H1 (cell line): ENCODE data around the gene RAP1B. TPM values are rescaled to one million over a fixed set of nuclear protein-coding genes. Genes with fewer than 3 reads are reported as not detected.

Experiments
- CTCF ChIA-PET: fragments of 300-600 bp; sonication (Branson Sonifier 250); formaldehyde crosslinking; loops from one replicate; lab custom pipeline; 2021; ENCODE audit not compliant: partially characterized antibody; lab: Charles Lee
- POLR2A ChIA-PET: fragments of 300-600 bp; sonication (Branson Sonifier 250); formaldehyde crosslinking; loops from one replicate; lab custom pipeline; 2021; ENCODE audit warnings: inconsistent platforms; ENCODE audit not compliant: partially characterized antibody; lab: Charles Lee
- DNase-seq, 2 experiments: peaks; one replicate each; pipeline versions ENCODE4 v3.0.0 to v3.0.0-alpha.2; 2010 to 2022; ENCODE audit warnings: low spot score in 2 of 2, low read depth in 1 of 2, mixed read lengths in 1 of 2
- FAIRE-seq: peaks from 2 replicates; lab custom pipeline; 2011; peaks lifted over from hg19 to GRCh38; lab: Jason Lieb, UNC
- H2AFZ ChIP-seq: 2 replicates; pipeline ENCODE4 v1.8.1; 2012; ENCODE audit warnings: low read length, inconsistent platforms
- H2AK5ac ChIP-seq: 2 replicates; pipeline ENCODE4 v1.6.1; 2013; ENCODE audit warnings: low read depth, low read length
- H2BK120ac ChIP-seq: replicated peaks from 2 replicates; pipeline ENCODE3; 2013; ENCODE audit warnings: low read depth, low read length, inconsistent platforms
- H2BK12ac ChIP-seq: 2 replicates; pipeline ENCODE4 v1.6.1; 2013; ENCODE audit warnings: low read depth, low read length
- H2BK15ac ChIP-seq: 2 replicates; pipeline ENCODE4 v1.6.1; 2013; ENCODE audit warnings: low read length
- H2BK20ac ChIP-seq: 2 replicates; pipeline ENCODE4 v1.6.1; 2013; ENCODE audit warnings: low read length
- H2BK5ac ChIP-seq: 2 replicates; pipeline ENCODE4 v1.6.1; 2013; ENCODE audit warnings: low read depth, low read length
- H3K14ac ChIP-seq: 2 replicates; pipeline ENCODE4 v1.6.1; 2013; ENCODE audit warnings: inconsistent platforms; ENCODE audit not compliant: insufficient read length
- H3K18ac ChIP-seq: 2 replicates; pipeline ENCODE4 v1.6.1; 2013; ENCODE audit warnings: low read length; ENCODE audit errors: extremely low read depth
- H3K23ac ChIP-seq: 2 replicates; pipeline ENCODE4 v1.6.1; 2013; ENCODE audit warnings: inconsistent platforms; ENCODE audit not compliant: insufficient read length
- H3K23me2 ChIP-seq: 2 replicates; pipeline ENCODE4 v1.6.1; 2013; ENCODE audit warnings: low read depth, low read length
- H3K27ac ChIP-seq: 2 replicates; pipeline ENCODE4 v1.6.1; 2011; ENCODE audit warnings: low read depth, low read length, inconsistent platforms
- H3K27me3 ChIP-seq, 4 experiments: replicated peaks in 1 of 4; 1 replicate in 1 of 4; 2 replicates in 3 of 4; pipeline versions ENCODE4 v1.6.1 to v1.8.1; 2011 to 2013; ENCODE audit warnings: low read length in 3 of 4, mild to moderate bottlenecking in 3 of 4, inconsistent platforms in 2 of 4, mixed read lengths in 2 of 4, moderate library complexity in 1 of 4; ENCODE audit not compliant: control insufficient read depth in 3 of 4, insufficient read depth in 3 of 4; ENCODE audit errors: extremely low read depth in 1 of 4
- H3K36me3 ChIP-seq, 4 experiments: 2 replicates each; pipeline versions ENCODE4 v1.6.1 to v1.8.1; 2011 to 2013; ENCODE audit warnings: mild to moderate bottlenecking in 4 of 4, low read length in 3 of 4, moderate library complexity in 2 of 4, control low read depth in 1 of 4, inconsistent platforms in 1 of 4; ENCODE audit not compliant: insufficient read depth in 4 of 4, control insufficient read depth in 2 of 4
- H3K4ac ChIP-seq: replicated peaks from 2 replicates; pipeline ENCODE3; 2013; ENCODE audit warnings: low read length, low read depth, mixed read lengths, inconsistent platforms; ENCODE audit not compliant: insufficient read length
- H3K4me1 ChIP-seq, 4 experiments: replicated peaks in 1 of 4; 1 replicate in 1 of 4; 2 replicates in 3 of 4; pipeline versions ENCODE4 v1.6.1 to v1.8.1; 2011 to 2013; ENCODE audit warnings: low read length in 3 of 4, inconsistent platforms in 2 of 4, mixed read lengths in 1 of 4; ENCODE audit not compliant: insufficient read depth in 4 of 4, control insufficient read depth in 3 of 4
- H3K4me2 ChIP-seq, 2 experiments: 2 replicates each; pipeline versions ENCODE4 v1.6.1 to v1.8.1; 2011 to 2013; ENCODE audit warnings: low read depth in 2 of 2, low read length in 2 of 2, control low read depth in 1 of 2, inconsistent platforms in 1 of 2, mild to moderate bottlenecking in 1 of 2; ENCODE audit not compliant: insufficient read depth in 1 of 2
- H3K4me3 ChIP-seq, 4 experiments: fragments of 200-600, 300-600 bp in 1 of 4; sonication (generic), shearing (Covaris generic), sonication (Bioruptor Twin) in 1 of 4; 2 replicates each; pipeline versions ENCODE4 v1.5.1 to v1.8.1; 2011 to 2016; ENCODE audit warnings: low read length in 4 of 4, low read depth in 3 of 4, control low read depth in 2 of 4, inconsistent platforms in 2 of 4, mild to moderate bottlenecking in 2 of 4, mixed read lengths in 1 of 4, moderate library complexity in 1 of 4; ENCODE audit not compliant: insufficient read depth in 2 of 4; ENCODE audit errors: extremely low read depth in 1 of 4
- H3K56ac ChIP-seq: replicated peaks from 2 replicates; pipeline ENCODE3; 2013; ENCODE audit warnings: low read depth, mild to moderate bottlenecking, mixed read lengths, low read length, inconsistent platforms; ENCODE audit not compliant: insufficient read length
- H3K79me1 ChIP-seq: 2 replicates; pipeline ENCODE4 v1.6.1; 2013; ENCODE audit warnings: low read depth, low read length, control low read depth
- H3K79me2 ChIP-seq, 2 experiments: 2 replicates each; pipeline versions ENCODE4 v1.6.1 to v1.8.1; 2012 to 2013; ENCODE audit warnings: low read length in 2 of 2, mild to moderate bottlenecking in 2 of 2, inconsistent platforms in 1 of 2; ENCODE audit not compliant: insufficient read depth in 2 of 2, control insufficient read depth in 1 of 2
- H3K9ac ChIP-seq, 4 experiments: replicated peaks in 1 of 4; 1 replicate in 1 of 4; 2 replicates in 3 of 4; pipeline versions ENCODE4 v1.6.1 to v1.8.1; 2011 to 2013; ENCODE audit warnings: low read depth in 3 of 4, low read length in 3 of 4, control low read depth in 2 of 4, mild to moderate bottlenecking in 2 of 4, moderate library complexity in 2 of 4, inconsistent platforms in 1 of 4; ENCODE audit errors: extremely low read depth in 1 of 4
- H3K9me3 ChIP-seq, 2 experiments: 2 replicates each; pipeline versions ENCODE4 v1.6.1 to v1.8.1; 2012 to 2013; ENCODE audit warnings: mild to moderate bottlenecking in 2 of 2, moderate library complexity in 2 of 2, control low read depth in 1 of 2, inconsistent platforms in 1 of 2, low read depth in 1 of 2, low read length in 1 of 2, mixed read lengths in 1 of 2; ENCODE audit not compliant: insufficient read depth in 2 of 2
- H4K20me1 ChIP-seq, 2 experiments: replicated peaks in 1 of 2; 2 replicates each; pipeline versions ENCODE3 to v1.8.1; 2011 to 2013; ENCODE audit warnings: inconsistent platforms in 2 of 2, low read length in 2 of 2, mild to moderate bottlenecking in 1 of 2; ENCODE audit not compliant: insufficient read depth in 2 of 2, control insufficient read depth in 1 of 2
- H4K5ac ChIP-seq: 2 replicates; pipeline ENCODE4 v1.6.1; 2013; ENCODE audit warnings: low read length, low read depth, mixed read lengths, inconsistent platforms; ENCODE audit not compliant: insufficient read length
- H4K8ac ChIP-seq: 2 replicates; pipeline ENCODE4 v1.8.0; 2013; ENCODE audit warnings: mild to moderate bottlenecking, moderate library complexity, low read length, inconsistent platforms; ENCODE audit not compliant: insufficient read depth; ENCODE audit errors: extremely low read depth
- H4K91ac ChIP-seq: replicated peaks from 2 replicates; pipeline ENCODE3; 2013; ENCODE audit warnings: low read length, mixed read lengths, inconsistent platforms; ENCODE audit not compliant: insufficient read length
- BACH1 ChIP-seq: IDR thresholded peaks from 2 replicates; pipeline ENCODE4 v1.6.1; 2012; ENCODE audit warnings: low read length, improper control_type of control experiment
- CBX5 ChIP-seq: fragments of 300-800, 300-1000 bp; sonication (generic); IDR thresholded peaks from 2 replicates; pipeline ENCODE4 v1.7.1; 2016; ENCODE audit warnings: antibody characterized with exemption, low read length, low read depth
- CHD1 ChIP-seq: IDR thresholded peaks from 2 replicates; pipeline ENCODE4 v1.6.1; 2012; ENCODE audit warnings: low read depth, low read length, improper control_type of control experiment
- CTBP2 ChIP-seq: IDR thresholded peaks from 2 replicates; pipeline ENCODE4 v1.7.0; 2011; ENCODE audit warnings: borderline replicate concordance, mild to moderate bottlenecking, moderate library complexity, mixed read lengths, low read length; ENCODE audit not compliant: insufficient read depth, insufficient read length
- EP300 ChIP-seq, 2 experiments: IDR thresholded peaks; 1 replicate in 1 of 2; 2 replicates in 1 of 2; pipeline ENCODE4 v1.6.1; 2011 to 2012; ENCODE audit warnings: low read depth in 2 of 2, low read length in 2 of 2, mild to moderate bottlenecking in 2 of 2, borderline replicate concordance in 1 of 2, inconsistent platforms in 1 of 2, moderate library complexity in 1 of 2
- EZH2 ChIP-seq: fragments of 200-600 bp; sonication (generic); IDR thresholded peaks from 2 replicates; pipeline ENCODE4 v1.7.1; 2012; ENCODE audit warnings: low read depth, mild to moderate bottlenecking, moderate library complexity, low read length, inconsistent platforms; ENCODE audit not compliant: severe bottlenecking
- POLR2A ChIP-seq, 2 experiments: IDR thresholded peaks; 1 replicate in 1 of 2; 2 replicates in 1 of 2; pipeline ENCODE4 v1.6.1; 2011; ENCODE audit warnings: low read depth in 2 of 2, low read length in 2 of 2, mild to moderate bottlenecking in 2 of 2; ENCODE audit errors: control extremely low read depth in 1 of 2
- POU5F1 ChIP-seq: IDR thresholded peaks from 2 replicates; pipeline ENCODE4 v1.6.1; 2011; ENCODE audit warnings: low read depth, mild to moderate bottlenecking, low read length, moderate library complexity
- RAD21 ChIP-seq, 2 experiments: IDR thresholded peaks in 1 of 2; conservative IDR thresholded peaks in 1 of 2; 2 replicates each; pipeline ENCODE4 v1.6.1; 2011; ENCODE audit warnings: low read depth in 2 of 2, low read length in 2 of 2, improper control_type of control experiment in 1 of 2, inconsistent platforms in 1 of 2, mild to moderate bottlenecking in 1 of 2, moderate library complexity in 1 of 2
- SAP30 ChIP-seq: fragments of 300-600 bp; sonication (generic); IDR thresholded peaks from 2 replicates; pipeline ENCODE4 v1.7.1; 2012; ENCODE audit warnings: low read length, moderate library complexity, mild to moderate bottlenecking, inconsistent platforms; ENCODE audit not compliant: insufficient read depth, insufficient replicate concordance
- TAF7 ChIP-seq: optimal IDR thresholded peaks from 2 replicates; pipeline ENCODE3; 2011; ENCODE audit warnings: low read depth, mild to moderate bottlenecking, inconsistent platforms, low read length, moderate library complexity, borderline replicate concordance
- TEAD4 ChIP-seq: IDR thresholded peaks from 2 replicates; pipeline ENCODE4 v1.6.1; 2012; ENCODE audit warnings: low read depth, low read length, inconsistent platforms, mixed read lengths
- WGBS, 2 experiments: shearing (Covaris generic) in 1 of 2; methylation state at CpG; one replicate each; pipeline versions ENCODE4 v1.1.6 to v1.1.7; 2013 to 2015; ENCODE audit warnings: low lambda C conversion rate in 2 of 2, mixed read lengths in 2 of 2, inconsistent platforms in 1 of 2, low coverage in 1 of 2, missing lambda C conversion rate in 1 of 2; ENCODE audit not compliant: insufficient replicate concordance in 2 of 2, insufficient coverage in 1 of 2, insufficient read length in 1 of 2; ENCODE audit errors: extremely low coverage in 1 of 2, missing lambda C conversion rate in 1 of 2; 5-methylcytosine and 5-hydroxymethylcytosine counted together
- polyA plus RNA-seq, 7 experiments: library from polyadenylated mRNA; depleted of rRNA in 3 of 7; stranded (reverse) in 5 of 7; unstranded in 2 of 7; fragments of >200 nt in 5 of 7; fragments of 200-250 nt in 2 of 7; gene quantifications; 1 replicate in 5 of 7; 2 replicates in 1 of 7; 4 replicates in 1 of 7; pipeline versions ENCODE4 v1.2.1 to v1.2.3, GENCODE V29; 2011 to 2013; ENCODE audit warnings: missing spikeins in 2 of 7, mixed read lengths in 2 of 7
- total RNA-seq: library from RNA; stranded (reverse); fragmentation: NEBNext Ultra II Directional; extraction: Animal tissue kit (Norgen Biotek cat#: 25700); gene quantifications from 2 replicates; pipeline ENCODE4 v1.2.1, GENCODE V29; 2021
- TF ChIP-seq, protein P1 (sequence below): IDR thresholded peaks from 2 replicates; pipeline ENCODE4 v1.6.1; 2011; ENCODE audit warnings: low read depth, mild to moderate bottlenecking, low read length; ENCODE audit not compliant: insufficient read depth

Gene RAP1B
- total and polyA plus RNA-seq, 2 of the 8 experiments (the other 6 are each of a cell fraction or from before 2014, with no cell fraction given): 61.4 to 112 TPM

DNA sequence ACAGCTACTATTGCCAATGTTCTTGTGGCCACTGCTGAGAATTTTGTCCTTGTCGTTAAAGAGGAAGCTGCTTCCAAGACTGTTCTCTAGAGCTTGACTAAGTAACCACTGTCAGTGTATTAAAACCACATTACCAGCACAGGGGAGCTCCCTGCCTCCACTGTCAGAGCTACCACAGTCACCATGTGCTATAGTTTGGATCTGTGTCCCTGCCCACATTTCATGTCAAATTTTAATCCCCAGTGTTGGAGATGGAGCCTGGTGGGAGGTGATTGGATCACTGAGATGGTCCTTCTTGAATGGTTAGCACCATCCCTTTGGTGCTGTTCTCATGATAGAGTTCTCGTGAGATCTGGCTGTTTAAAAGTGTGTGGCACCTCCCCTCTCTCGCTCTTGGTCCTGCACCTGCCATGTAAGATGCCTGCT lies 23.2 kb upstream of the RAP1B start:
- Histone ChIP-seq H3K56ac (no peak overlapping the region), H2BK20ac (no peak overlapping the region), H4K91ac (no peak overlapping the region), H2BK5ac (no peak overlapping the region), H3K14ac (no peak overlapping the region), H3K9ac (no peak overlapping the region), H3K79me1 (no peaks in the 10 kb centered on the region), H3K4me1 (peaks cover 0 to 3% (median 0%) of the 10 kb centered on the region in 4 experiments; a peak in 1 of 7 replicates), H3K23me2 (no peaks in the 10 kb centered on the region), H3K36me3 (no peaks in the 10 kb centered on the region), H4K5ac (no peak overlapping the region), H3K23ac (no peak overlapping the region), H4K20me1 (no peaks in the 10 kb centered on the region), H2AK5ac (no peak overlapping the region), H3K9me3 (peaks cover 14 to 16% of the 10 kb centered on the region in 2 experiments), H2BK120ac (no peak overlapping the region), H3K4ac (no peak overlapping the region), H3K4me3 (no peak overlapping the region), H3K18ac (no peak overlapping the region), H2AFZ (peak overlapping the region; percentile 62; the same call in 1 of the 2 replicates), H3K27ac (no peak overlapping the region), H2BK12ac (no peak overlapping the region), H3K4me2 (no peak overlapping the region), H3K27me3 (no peaks in the 10 kb centered on the region; a peak in 1 of 7 replicates), H3K79me2 (no peaks in the 10 kb centered on the region), H4K8ac (no peak overlapping the region), H2BK15ac (no peak overlapping the region)
- ChIA-PET POLR2A (no interaction called here), CTCF (no interaction called here)
- FAIRE-seq (no peak), DNase-seq (no peak)
- 96% methylated on average over 3 of the region's 3 CpGs; no CpG with 5 or more reads in 1 of the 2 experiments for WGBS, 2 experiments
- TF ChIP-seq CBX5: no peak
- TF ChIP-seq POU5F1: no peak
- TF ChIP-seq TEAD4: no peak
- TF ChIP-seq CTBP2: no peak
- no peak for TF ChIP-seq EP300 (IDR thresholded peaks at IDR 0.05; ENCODE audit: borderline replicate concordance in 1 of 2, low read depth in 2 of 2, low read length in 2 of 2)
- TF ChIP-seq BACH1: no peak
- no peak for TF ChIP-seq TAF7
- TF ChIP-seq CHD1: no peak
- no peak for TF ChIP-seq RAD21 (IDR thresholded peaks at IDR 0.05 in 1 of 2, conservative IDR thresholded peaks at IDR 0.05 in 1 of 2; ENCODE audit: low read depth in 2 of 2, low read length in 2 of 2)
- TF ChIP-seq POLR2A (IDR thresholded peaks at IDR 0.05; ENCODE audit: control extremely low read depth in 1 of 2, low read depth in 2 of 2, low read length in 2 of 2): no peak
- no peak for TF ChIP-seq EZH2
- TF ChIP-seq SAP30: no peak
- TF ChIP-seq, protein P1, sequence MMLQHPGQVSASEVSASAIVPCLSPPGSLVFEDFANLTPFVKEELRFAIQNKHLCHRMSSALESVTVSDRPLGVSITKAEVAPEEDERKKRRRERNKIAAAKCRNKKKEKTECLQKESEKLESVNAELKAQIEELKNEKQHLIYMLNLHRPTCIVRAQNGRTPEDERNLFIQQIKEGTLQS: no peak
